HUES48 (cell line): ENCODE results near the gene ARHGDIA.

Source experiments
- H3K27ac ChIP-seq: one replicate; pipeline ENCODE4 v1.7.0; 2013; ENCODE audit warnings: low read depth, low read length, inconsistent platforms
- H3K27me3 ChIP-seq: 2 replicates; pipeline ENCODE4 v1.6.1; 2013; ENCODE audit warnings: mild to moderate bottlenecking, low read length; ENCODE audit not compliant: control insufficient read depth, insufficient read depth
- H3K36me3 ChIP-seq: 2 replicates; pipeline ENCODE4 v1.6.1; 2013; ENCODE audit warnings: low read length; ENCODE audit not compliant: control insufficient read depth, insufficient read depth
- H3K4me1 ChIP-seq: 2 replicates; pipeline ENCODE4 v1.6.1; 2013; ENCODE audit warnings: mild to moderate bottlenecking, low read length; ENCODE audit not compliant: control insufficient read depth, insufficient read depth
- H3K4me3 ChIP-seq: 2 replicates; pipeline ENCODE4 v1.5.1; 2013; ENCODE audit warnings: mild to moderate bottlenecking, low read depth, low read length
- H3K9ac ChIP-seq: 2 replicates; pipeline ENCODE4 v1.6.1; 2013; ENCODE audit warnings: mild to moderate bottlenecking, low read depth, low read length, moderate library complexity
- H3K9me3 ChIP-seq: 2 replicates; pipeline ENCODE4 v1.6.1; 2013; ENCODE audit warnings: low read length; ENCODE audit not compliant: control insufficient read depth, insufficient read depth

The ARHGDIA gene

GRCh38 chr17:81898885-81899284 is 27.7 kb upstream of the ARHGDIA start:
- Histone ChIP-seq H3K4me3 (no peak overlapping the region), H3K36me3 (peaks cover 55% of the 10 kb centered on the region), H3K9me3 (no peaks in the 10 kb centered on the region), H3K27ac (peak overlapping the region; percentile 27), H3K9ac (no peak overlapping the region), H3K27me3 (peaks cover 24% of the 10 kb centered on the region), H3K4me1 (no peaks in the 10 kb centered on the region)

- H3K9ac ChIP-seq: no peak overlapping the region
- peak overlapping the region; percentile 55 for H3K27ac ChIP-seq
- H3K36me3 ChIP-seq: peaks cover 59% of the 10 kb centered on the region
- H3K27me3 ChIP-seq: peaks cover 24% of the 10 kb centered on the region
- H3K9me3 ChIP-seq: no peaks in the 10 kb centered on the region
- no peak overlapping the region for H3K4me3 ChIP-seq
- no peaks in the 10 kb centered on the region for H3K4me1 ChIP-seq
Observed at GRCh38 chr17:81898029-81898866, 27.1 kb upstream of the ARHGDIA start.

GRCh38 chr17:81895400-81895799 is 24.3 kb upstream of the ARHGDIA start:
- Histone ChIP-seq H3K27me3 (no peaks in the 10 kb centered on the region), H3K27ac (no peak overlapping the region), H3K36me3 (peaks cover 59% of the 10 kb centered on the region), H3K9me3 (no peaks in the 10 kb centered on the region), H3K4me1 (no peaks in the 10 kb centered on the region), H3K9ac (no peak overlapping the region), H3K4me3 (no peak overlapping the region)

- Histone ChIP-seq H3K4me3 (peak overlapping the region; percentile 84; the same call in 1 of the 2 replicates), H3K9me3 (no peaks in the 10 kb centered on the region), H3K36me3 (peaks cover 61% of the 10 kb centered on the region), H3K27ac (peak overlapping the region; percentile 97), H3K27me3 (no peaks in the 10 kb centered on the region), H3K9ac (peak overlapping the region; percentile 91; the same call in 1 of the 2 replicates), H3K4me1 (peaks cover 8% of the 10 kb centered on the region; the same call in 1 of the 2 replicates)
Observed at GRCh38 chr17:81891303-81891552, 20.1 kb upstream of the ARHGDIA start.

GRCh38 chr17:81890447-81891302 is 19.5 kb upstream of the ARHGDIA start:
- H3K9me3 ChIP-seq: no peaks in the 10 kb centered on the region
- peak overlapping the region; percentile 84 for H3K4me3 ChIP-seq
- H3K36me3 ChIP-seq: peaks cover 64% of the 10 kb centered on the region
- peak overlapping the region; percentile 91 for H3K9ac ChIP-seq
- peaks cover 8% of the 10 kb centered on the region; the same call in 1 of the 2 replicates for H3K4me1 ChIP-seq
- H3K27me3 ChIP-seq: no peaks in the 10 kb centered on the region
- peak overlapping the region; percentile 97 for H3K27ac ChIP-seq

GRCh38 chr17:81889602-81890001 is 18.5 kb upstream of the ARHGDIA start:
- no peak overlapping the region for H3K9ac ChIP-seq
- H3K27ac ChIP-seq: no peak overlapping the region
- peaks cover 8% of the 10 kb centered on the region; the same call in 1 of the 2 replicates for H3K4me1 ChIP-seq
- H3K36me3 ChIP-seq: peaks cover 67% of the 10 kb centered on the region
- H3K27me3 ChIP-seq: no peaks in the 10 kb centered on the region
- no peak overlapping the region for H3K4me3 ChIP-seq
- H3K9me3 ChIP-seq: no peaks in the 10 kb centered on the region

- Histone ChIP-seq H3K9ac (no peak overlapping the region), H3K9me3 (no peaks in the 10 kb centered on the region), H3K4me3 (no peak overlapping the region), H3K27me3 (no peaks in the 10 kb centered on the region), H3K27ac (no peak overlapping the region), H3K4me1 (peaks cover 8% of the 10 kb centered on the region; the same call in 1 of the 2 replicates), H3K36me3 (peaks cover 67% of the 10 kb centered on the region)
Observed at GRCh38 chr17:81888988-81889595, 18.0 kb upstream of the ARHGDIA start.

GRCh38 chr17:81888105-81888987 is 17.2 kb upstream of the ARHGDIA start:
- H3K4me1 ChIP-seq: peaks cover 8% of the 10 kb centered on the region; the same call in 1 of the 2 replicates
- peaks cover 65% of the 10 kb centered on the region for H3K36me3 ChIP-seq
- H3K27ac ChIP-seq: no peak overlapping the region
- no peaks in the 10 kb centered on the region for H3K27me3 ChIP-seq
- no peak overlapping the region for H3K9ac ChIP-seq
- no peak overlapping the region for H3K4me3 ChIP-seq
- H3K9me3 ChIP-seq: no peaks in the 10 kb centered on the region

- Histone ChIP-seq H3K27me3 (no peaks in the 10 kb centered on the region), H3K9me3 (no peaks in the 10 kb centered on the region), H3K9ac (no peak overlapping the region), H3K27ac (no peak overlapping the region), H3K36me3 (peaks cover 80% of the 10 kb centered on the region), H3K4me3 (no peak overlapping the region), H3K4me1 (peaks cover 8% of the 10 kb centered on the region; the same call in 1 of the 2 replicates)
Observed at GRCh38 chr17:81885869-81886548, 14.9 kb upstream of the ARHGDIA start.

GRCh38 chr17:81885454-81885853 is 14.3 kb upstream of the ARHGDIA start:
- H3K4me3 ChIP-seq: no peak overlapping the region
- no peak overlapping the region for H3K9ac ChIP-seq
- H3K36me3 ChIP-seq: peaks cover 82% of the 10 kb centered on the region
- H3K9me3 ChIP-seq: no peaks in the 10 kb centered on the region
- no peak overlapping the region for H3K27ac ChIP-seq
- H3K27me3 ChIP-seq: no peaks in the 10 kb centered on the region
- H3K4me1 ChIP-seq: peaks cover 8% of the 10 kb centered on the region; the same call in 1 of the 2 replicates
